GM18507 (cell line): ENCODE data around the gene ULK4.
A peak's percentile ranks its signal among the peaks of the same experiment; 100 is the strongest.
"Not testable (repeated sequence)": the region's sequence is repeated elsewhere in the genome, so short reads cannot be mapped to it uniquely, and the experiment has no call there.

Source experiments
- DNase-seq: peaks from one replicate; pipeline ENCODE4 v3.0.0; 2011; ENCODE audit warnings: low read depth; ENCODE audit not compliant: insufficient read length; ENCODE audit errors: extremely low spot score
- FAIRE-seq: peaks from 2 replicates; lab custom pipeline; 2011; peaks lifted over from hg19 to GRCh38; lab: Jason Lieb, UNC

The ULK4 gene

DNA sequence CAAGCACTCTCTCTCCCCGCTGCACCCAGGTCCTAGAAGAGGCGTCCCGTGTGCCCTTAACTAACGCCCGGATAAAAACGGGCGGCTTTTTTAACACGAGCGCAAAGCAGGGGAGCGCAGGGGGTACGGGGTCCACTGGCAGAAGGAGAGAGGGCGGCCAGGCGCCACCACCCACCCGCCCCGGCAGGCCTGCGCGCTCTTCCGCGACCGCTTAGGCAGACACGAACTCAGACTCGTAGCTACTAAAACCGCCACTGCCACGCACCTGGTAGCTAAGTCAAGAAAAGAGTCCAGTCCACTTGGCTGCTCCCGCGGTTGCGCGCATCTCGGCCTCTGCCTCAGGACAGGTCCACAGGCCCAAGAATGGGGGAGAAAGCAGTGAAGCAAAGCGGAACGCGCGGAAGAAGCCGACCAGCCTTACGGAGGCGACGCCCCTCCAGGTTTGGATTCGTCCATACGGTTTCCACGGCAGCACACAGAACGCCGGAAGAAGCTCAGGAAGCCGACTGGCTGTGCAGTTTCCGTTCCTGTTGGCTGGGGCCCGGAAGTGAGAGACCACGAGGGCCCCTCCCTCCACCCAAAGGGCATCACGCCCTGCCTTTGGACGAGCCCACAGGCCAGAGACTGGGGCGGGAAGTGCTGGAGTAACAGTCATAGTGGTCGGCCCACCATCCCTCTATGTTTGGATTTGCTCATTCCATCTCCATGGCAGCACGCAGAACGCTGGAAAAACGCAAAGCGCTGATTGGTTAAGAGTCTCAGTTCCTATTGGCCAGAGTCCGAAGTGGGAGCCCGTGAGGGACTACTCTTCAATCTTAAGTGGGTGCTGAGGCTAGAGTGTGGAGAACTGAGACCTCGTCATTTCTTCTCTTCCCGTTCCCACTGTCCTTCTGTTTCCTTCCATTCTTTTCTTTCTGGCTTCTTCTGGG lies at the start of gene ULK4:
TSS of gene ULK4 (minus strand) at position 353 of the 929 bp plus-strand sequence. CDS start 7,344 bp downstream, outside the sequence.
- FAIRE-seq = peak; percentile 98
- DNase-seq = peak; percentile 83

GRCh38 chr3:42010530-42010929 lies 48.6 kb upstream of the ULK4 start:
- FAIRE-seq (no peak), DNase-seq (no peak)

DNA sequence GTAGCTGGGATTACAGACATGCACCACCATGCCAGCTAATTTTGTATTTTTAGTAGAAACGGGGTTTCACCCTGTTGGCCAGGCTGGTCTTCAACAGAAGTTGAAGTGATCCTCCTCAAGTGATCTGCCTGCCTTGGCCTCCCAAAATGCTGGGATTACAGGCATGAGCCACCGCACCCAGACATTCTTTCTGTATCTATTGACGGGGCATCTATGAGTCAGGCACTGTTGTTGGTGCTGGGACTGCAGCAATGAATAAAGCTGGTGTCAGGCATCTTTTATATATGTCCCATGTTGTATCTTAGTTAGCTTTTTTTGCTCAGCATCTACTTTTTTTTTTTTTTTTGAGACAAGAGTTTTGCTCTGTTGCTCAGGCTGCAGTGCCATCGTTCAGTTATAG lies 47.6 kb upstream of the ULK4 start:
- FAIRE-seq (no peak), DNase-seq (no peak)

- DNase-seq (no peak), FAIRE-seq (no peak)
These were observed 45.9 kb upstream of the ULK4 start for GRCh38 chr3:42007785-42008184.

DNA sequence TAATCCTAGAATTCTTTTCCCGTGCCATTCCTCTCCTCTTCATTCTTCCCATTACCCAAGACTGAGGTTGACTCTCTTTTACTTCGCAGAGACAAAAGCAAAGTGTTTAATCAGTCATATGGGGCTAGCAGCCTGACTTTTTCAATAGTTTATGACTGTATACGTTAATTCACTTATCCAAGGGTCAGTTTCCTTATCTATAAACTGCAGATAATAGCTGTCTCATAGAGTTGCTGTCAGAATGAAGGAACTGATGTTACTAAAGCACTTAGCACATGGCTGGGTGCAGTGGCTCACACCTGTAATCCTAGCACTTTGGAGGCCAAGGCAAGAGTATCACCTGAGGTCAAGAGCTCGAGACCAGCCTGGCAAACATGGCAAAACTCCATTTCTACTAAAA lies 43.5 kb upstream of the ULK4 start:
- no peak for DNase-seq
- no peak for FAIRE-seq

DNA sequence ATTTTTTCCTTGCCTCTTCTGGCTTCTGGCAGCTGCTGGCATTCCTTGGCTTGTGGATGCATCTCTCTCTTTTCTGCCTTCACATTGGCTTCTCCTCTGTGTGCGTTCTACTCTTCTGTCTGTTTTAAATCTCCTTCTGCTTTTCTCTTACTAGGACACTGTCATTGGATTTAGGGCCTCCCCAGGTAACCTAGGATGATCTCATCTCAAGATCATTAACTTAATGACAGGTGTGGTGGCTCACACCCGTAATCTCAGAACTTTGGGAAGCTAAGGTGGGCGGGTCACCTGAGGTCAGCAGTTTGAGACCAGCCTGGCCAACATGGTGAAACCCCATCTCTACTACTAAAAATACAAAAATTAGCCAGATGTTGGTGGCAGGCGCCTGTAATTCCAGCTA lies 40.9 kb upstream of the ULK4 start:
- FAIRE-seq = no peak
- no peak for DNase-seq

DNA sequence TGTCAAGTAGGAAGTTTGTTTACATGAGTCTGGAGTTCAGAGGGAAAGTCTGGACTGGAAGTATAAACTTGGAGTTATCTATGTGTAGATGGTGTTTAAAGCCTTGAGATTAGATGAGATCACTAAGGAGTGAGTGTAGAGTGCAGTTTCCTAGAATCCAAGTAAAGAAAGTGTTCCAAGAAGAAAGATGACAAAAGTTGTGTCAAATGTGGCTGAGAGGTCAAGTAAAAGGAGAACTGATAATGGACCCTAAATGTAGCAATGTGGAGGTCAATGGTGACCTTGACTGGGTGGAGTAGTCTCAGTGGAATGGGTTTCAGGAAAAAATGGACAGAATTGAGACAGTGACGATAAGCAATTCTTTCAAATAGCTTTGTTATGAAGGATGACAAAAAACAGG lies 39.9 kb upstream of the ULK4 start:
- FAIRE-seq (no peak), DNase-seq (no peak)

- no peak for FAIRE-seq
These were observed 38.0 kb upstream of the ULK4 start for GRCh38 chr3:41999909-42000308.

GRCh38 chr3:41997702-41998550 lies 36.0 kb upstream of the ULK4 start:
- DNase-seq (no peak), FAIRE-seq (no peak)

More at GRCh38 chr3:41999909-42000308, 38.0 kb upstream of the ULK4 start:
- no peak for DNase-seq

DNA sequence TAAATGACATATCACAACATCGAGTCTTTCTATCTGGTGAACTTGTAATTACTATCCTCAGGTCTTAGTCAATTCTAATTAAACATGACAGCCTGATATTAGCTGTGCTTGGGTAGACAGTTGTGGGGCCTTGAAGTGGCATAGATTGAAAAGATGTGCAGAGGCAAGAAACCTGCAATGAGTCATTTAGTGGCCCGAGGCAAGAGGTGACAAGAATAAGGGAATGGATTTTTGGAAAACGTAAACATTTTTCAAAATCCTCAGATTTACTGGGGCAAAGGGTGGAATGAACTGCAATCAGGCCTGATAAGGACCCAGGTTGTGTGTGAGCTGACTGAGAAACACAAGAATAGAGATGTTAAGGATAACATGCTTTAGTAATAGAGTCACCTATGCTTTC lies 29.5 kb upstream of the ULK4 start:
- DNase-seq (no peak), FAIRE-seq (no peak)

- FAIRE-seq = no peak
- DNase-seq = no peak
These were observed 27.6 kb upstream of the ULK4 start for GRCh38 chr3:41989518-41989917.

DNA sequence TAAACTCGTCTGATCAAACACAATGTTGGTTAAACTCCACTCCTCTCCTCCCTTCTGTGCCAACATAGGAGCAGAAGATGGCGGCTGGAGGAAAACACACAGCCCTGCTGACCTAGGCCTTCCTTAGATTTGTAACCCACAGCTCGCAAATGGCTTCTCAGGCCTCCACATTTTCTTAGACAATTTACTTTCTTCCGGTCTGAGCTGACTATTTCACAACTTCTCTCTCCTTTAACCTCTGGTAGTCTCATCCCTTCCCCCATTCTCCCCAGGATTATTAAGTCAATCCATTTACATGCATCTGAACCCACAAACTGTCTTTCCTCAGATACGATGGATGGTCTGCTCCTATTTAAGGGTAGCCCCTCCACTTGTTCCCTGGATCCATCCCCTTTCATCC lies 25.7 kb upstream of the ULK4 start:
- DNase-seq = no peak
- FAIRE-seq = no peak

DNA sequence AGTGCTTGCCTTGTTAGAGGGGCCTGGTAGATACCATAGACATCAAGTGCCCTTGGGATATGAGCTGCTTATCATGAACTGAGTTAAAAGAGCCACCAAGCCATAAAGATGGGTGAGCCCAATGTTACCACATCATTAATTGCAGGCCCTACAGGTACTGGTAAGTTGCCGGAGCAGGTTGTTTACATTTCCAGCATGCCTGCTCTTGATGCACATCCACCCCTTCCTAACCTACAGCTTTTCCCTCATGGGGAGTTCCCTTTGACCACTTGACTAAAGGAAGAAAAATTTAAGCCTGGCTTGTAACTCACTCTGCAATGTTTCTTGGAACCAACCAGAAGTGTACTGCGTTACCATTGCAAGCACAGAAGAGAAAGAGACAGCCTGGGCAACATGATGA lies 24.7 kb upstream of the ULK4 start:
- FAIRE-seq (no peak), DNase-seq (no peak)

DNA sequence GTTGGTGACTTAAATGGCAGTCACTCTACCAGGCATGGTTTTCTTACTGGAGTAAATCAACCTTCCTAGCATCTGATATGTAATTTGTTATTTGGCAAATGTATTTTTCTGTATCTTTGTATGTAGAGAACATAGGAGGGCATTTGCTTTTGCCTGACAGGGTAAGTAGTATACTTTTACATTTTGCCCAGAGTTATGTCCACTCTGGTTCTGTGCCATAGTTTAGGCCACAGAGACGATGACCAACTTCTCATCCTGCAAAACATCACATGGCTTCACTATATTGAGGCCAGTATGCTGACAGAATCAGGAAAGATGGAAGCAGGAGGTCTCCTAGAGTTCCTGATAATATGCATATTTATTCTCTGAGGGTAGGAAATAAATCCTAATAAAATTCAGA lies 23.1 kb upstream of the ULK4 start:
- FAIRE-seq (no peak), DNase-seq (no peak)

DNA sequence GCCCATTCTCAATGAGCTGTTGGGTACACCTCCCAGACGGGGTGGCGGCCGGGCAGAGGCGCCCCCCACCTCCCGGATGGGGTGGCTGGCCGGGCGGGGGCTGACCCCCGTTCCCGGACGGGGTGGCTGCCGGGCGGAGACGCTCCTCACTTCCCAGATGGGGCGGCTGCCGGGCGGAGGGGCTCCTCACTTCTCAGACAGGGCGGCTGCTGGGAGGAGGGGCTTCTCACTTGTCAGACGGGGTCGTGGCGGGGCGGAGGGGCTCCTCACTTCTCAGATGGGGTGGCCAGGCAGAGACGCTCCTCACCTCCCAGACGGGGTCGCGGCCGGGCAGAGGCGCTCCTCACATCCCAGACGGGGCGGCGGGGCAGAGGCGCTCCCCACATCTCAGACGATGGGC lies 21.2 kb upstream of the ULK4 start:
- FAIRE-seq, DNase-seq: not testable (repeated sequence)

DNA sequence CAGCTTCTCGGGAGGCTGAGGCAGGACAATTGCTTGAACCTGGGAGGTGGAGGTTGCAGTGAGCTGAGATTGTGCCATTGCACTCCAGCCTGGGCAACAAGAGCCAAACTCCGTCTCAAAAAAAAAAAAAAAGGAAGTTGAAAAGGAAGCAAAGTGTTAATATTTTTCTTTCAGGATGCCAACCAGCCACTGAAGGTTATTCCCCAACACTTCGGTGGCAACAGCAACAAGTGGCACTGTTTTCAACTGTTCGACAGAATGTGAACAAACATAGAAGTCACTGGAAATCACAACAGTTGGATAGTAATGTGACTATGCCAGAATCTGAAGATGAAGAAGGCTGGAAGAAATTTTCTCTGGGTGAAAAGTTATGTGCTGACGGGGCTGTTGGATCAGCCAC lies 15.5 kb upstream of the ULK4 start:
- DNase-seq, FAIRE-seq: not testable (repeated sequence)

DNA sequence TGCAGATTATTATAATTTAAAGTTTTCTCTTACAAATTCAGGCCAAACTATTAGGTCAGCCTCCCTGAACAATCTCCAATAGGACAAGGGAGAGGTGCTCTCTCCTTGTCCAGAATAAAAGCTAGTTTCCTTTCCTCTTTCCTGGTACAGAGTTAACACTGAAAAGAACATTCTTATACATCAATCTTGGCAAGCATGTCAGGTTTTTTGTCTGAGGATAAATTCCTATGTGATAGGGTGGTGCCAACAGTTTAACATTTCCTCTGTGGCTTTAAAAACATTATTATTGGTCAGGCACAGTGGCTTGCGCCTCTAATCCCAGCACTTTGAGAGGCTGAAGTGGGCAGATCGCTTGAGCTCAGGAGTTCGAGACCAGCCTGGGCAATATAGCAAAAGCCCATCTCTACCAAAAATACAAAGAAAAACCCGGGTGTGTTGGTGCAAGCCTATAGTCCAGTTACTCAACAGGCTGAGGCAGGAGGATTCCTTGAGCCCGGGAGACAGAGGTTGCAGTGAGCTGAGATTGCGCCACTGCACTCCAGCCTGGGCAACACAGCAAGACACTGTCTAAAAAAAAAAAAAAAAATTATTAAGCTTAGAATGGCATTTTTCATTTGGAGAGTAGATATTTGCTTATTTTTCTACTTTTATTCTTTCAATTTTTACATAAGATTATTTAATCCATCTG lies 13.7 kb upstream of the ULK4 start:
- DNase-seq (no peak), FAIRE-seq (no peak)

DNA sequence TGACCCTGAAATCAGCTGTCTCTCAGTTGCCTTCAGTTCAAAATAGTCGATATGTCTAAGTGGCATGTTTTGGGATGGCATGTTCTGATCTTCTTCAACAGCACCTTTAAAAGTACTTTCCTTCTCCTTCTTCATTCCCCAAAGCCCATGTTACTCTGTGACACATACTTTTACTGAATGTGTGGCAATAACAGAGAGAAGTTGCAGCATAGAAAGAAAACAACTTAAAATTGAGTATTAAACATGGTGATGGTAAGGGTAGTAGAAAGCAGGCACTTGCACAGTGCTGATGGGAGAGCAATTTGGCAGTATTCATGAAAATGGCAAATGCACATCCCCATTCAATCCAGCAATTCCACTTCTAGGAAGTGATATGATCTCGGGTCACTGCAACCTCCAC lies 12.3 kb upstream of the ULK4 start:
- FAIRE-seq = no peak
- no peak for DNase-seq

- DNase-seq (no peak), FAIRE-seq (no peak)
These were observed 10.9 kb upstream of the ULK4 start for GRCh38 chr3:41972802-41973201.

GRCh38 chr3:41966206-41966605 lies 4.3 kb upstream of the ULK4 start:
- FAIRE-seq = no peak
- no peak for DNase-seq
